Measurements from ENCODE around the gene PPRC1.

DNA sequence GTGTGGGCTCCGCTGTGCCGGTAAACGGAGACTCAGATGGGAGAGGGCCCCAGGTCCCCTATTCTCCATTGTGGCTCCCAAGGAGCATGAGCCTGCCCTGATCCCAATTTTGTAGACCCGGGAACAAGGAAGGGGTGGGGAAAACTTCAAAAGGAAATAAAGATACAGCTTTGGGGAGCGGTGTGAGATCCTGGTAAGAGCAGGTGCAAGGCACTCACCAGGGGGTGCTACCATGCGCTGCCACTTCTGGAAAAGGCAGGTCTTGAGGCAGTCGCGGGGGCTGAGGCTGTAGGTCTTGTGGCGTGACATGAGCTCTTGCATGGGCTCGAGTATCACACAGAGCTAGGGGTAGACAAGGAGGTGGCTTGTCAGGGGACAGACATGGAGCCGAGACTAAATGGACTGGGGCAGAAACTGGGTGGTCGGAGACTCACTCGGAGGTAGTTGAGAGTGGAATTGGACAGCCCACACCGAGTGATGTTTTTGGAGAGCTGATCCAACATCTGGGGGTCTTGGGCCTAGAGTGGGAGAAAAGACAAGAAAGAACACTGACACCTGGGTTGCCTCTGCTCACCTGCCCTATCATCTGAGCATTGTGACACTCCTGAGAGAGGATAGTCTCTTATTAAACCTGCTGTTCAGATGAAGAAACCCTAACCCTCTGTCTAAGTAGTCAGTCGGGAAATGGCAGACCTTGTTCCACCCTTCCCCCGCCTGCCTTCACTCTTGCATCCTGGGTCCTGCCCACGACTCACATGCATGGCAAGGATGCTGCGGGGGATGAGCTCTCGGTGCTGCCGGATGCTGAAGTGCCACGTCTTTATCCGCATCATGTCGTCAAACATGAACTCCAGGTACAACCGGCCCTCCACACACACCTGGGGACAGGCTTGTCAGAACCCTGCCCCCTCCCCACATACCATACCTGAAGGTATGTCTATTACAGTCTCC, 23.4 kb upstream of the PPRC1 start:
- TF ChIP-seq, protein P1, sequence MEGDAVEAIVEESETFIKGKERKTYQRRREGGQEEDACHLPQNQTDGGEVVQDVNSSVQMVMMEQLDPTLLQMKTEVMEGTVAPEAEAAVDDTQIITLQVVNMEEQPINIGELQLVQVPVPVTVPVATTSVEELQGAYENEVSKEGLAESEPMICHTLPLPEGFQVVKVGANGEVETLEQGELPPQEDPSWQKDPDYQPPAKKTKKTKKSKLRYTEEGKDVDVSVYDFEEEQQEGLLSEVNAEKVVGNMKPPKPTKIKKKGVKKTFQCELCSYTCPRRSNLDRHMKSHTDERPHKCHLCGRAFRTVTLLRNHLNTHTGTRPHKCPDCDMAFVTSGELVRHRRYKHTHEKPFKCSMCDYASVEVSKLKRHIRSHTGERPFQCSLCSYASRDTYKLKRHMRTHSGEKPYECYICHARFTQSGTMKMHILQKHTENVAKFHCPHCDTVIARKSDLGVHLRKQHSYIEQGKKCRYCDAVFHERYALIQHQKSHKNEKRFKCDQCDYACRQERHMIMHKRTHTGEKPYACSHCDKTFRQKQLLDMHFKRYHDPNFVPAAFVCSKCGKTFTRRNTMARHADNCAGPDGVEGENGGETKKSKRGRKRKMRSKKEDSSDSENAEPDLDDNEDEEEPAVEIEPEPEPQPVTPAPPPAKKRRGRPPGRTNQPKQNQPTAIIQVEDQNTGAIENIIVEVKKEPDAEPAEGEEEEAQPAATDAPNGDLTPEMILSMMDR (IDR thresholded peaks at IDR 0.05) = no peak
- no peak for TF ChIP-seq EZH2phosphoT487 (IDR thresholded peaks at IDR 0.05)

All from neural progenitor cell (in vitro differentiated cells).